ENCODE data around the gene CACNA1C.
"Not testable (repeated sequence)": the region's sequence is repeated elsewhere in the genome, so short reads cannot be mapped to it uniquely, and the experiment has no call there.

- TF ChIP-seq CTCF (conservative IDR thresholded peaks at IDR 0.05); EZH2 (IDR thresholded peaks at IDR 0.05; ENCODE audit: low read depth): not testable (repeated sequence)
These were observed 631.2 kb downstream of the CACNA1C start for GRCh38 chr12:2684026-2684325.

Data from PC-9 (cell line).